ENCODE data around the gene RIPK3.
A peak's percentile ranks its signal among the peaks of the same experiment; 100 is the strongest.
"Not testable (repeated sequence)": the region's sequence is repeated elsewhere in the genome, so short reads cannot be mapped to it uniquely, and the experiment has no call there.

Gene RIPK3

GRCh38 chr14:24369463-24369862, 29.7 kb upstream of the RIPK3 start:
- DNase-seq, result no peak

GRCh38 chr14:24368562-24369252, 28.9 kb upstream of the RIPK3 start:
- DNase-seq, result peak; percentile 77

- DNase-seq, result no peak
Measured at GRCh38 chr14:24368212-24368561, 28.4 kb upstream of the RIPK3 start.

GRCh38 chr14:24367514-24368211, 27.9 kb upstream of the RIPK3 start, which contains the start of gene NFATC4:
TSS of gene NFATC4 (plus strand) at chr14:24368184. CDS start at chr14:24368341, 157 bp downstream.
- DNase-seq, result peak; percentile 90

GRCh38 chr14:24366721-24367513, 27.1 kb upstream of the RIPK3 start:
- peak; percentile 100 for DNase-seq

- no peak for DNase-seq
Measured at GRCh38 chr14:24366413-24366720, 26.6 kb upstream of the RIPK3 start.

GRCh38 chr14:24365600-24366412, 26.0 kb upstream of the RIPK3 start:
- peak; percentile 79 for DNase-seq

GRCh38 chr14:24364841-24365240, 25.1 kb upstream of the RIPK3 start:
- DNase-seq, result no peak

- DNase-seq, result no peak
Measured at GRCh38 chr14:24363401-24363800, 23.6 kb upstream of the RIPK3 start.

GRCh38 chr14:24362241-24362960, 22.6 kb upstream of the RIPK3 start:
- DNase-seq, result no peak

- no peak for DNase-seq
Measured at GRCh38 chr14:24361326-24361725, 21.5 kb upstream of the RIPK3 start.

GRCh38 chr14:24360281-24360680, 20.5 kb upstream of the RIPK3 start:
- DNase-seq, result no peak

- no peak for DNase-seq
Measured at GRCh38 chr14:24356208-24356607, 16.4 kb upstream of the RIPK3 start.

- no peak for DNase-seq
Measured at GRCh38 chr14:24355009-24355408, 15.2 kb upstream of the RIPK3 start.

GRCh38 chr14:24354482-24354825, 14.7 kb upstream of the RIPK3 start:
- not testable (repeated sequence) for DNase-seq

- no peak for DNase-seq
Measured at GRCh38 chr14:24353559-24354481, 14.0 kb upstream of the RIPK3 start.

- DNase-seq, result no peak
Measured at GRCh38 chr14:24351517-24351916, 11.7 kb upstream of the RIPK3 start.

GRCh38 chr14:24349742-24350141, 10.0 kb upstream of the RIPK3 start:
- DNase-seq, result no peak

GRCh38 chr14:24348186-24348585, 8.4 kb upstream of the RIPK3 start:
- no peak for DNase-seq

GRCh38 chr14:24347134-24347533, 7.3 kb upstream of the RIPK3 start:
- DNase-seq, result no peak
